ENCODE data around the gene SBNO2.
A peak's percentile ranks its signal among the peaks of the same experiment; 100 is the strongest.

SBNO2 gene

GRCh38 chr19:1166872-1167573, 7.0 kb downstream of the SBNO2 start:
- Histone ChIP-seq H3K4me1 (ENCODE audit: insufficient read depth, insufficient read length) (peaks cover 67% of the 10 kb centered on the region), H3K9me3 (ENCODE audit: insufficient read depth, low read length) (no peaks in the 10 kb centered on the region), H3K9ac (ENCODE audit: insufficient read length, low read depth) (peak overlapping the region; percentile 56), H3K36me3 (ENCODE audit: insufficient read depth, insufficient read length, low read length) (peaks cover 81% of the 10 kb centered on the region), H3K4me3 (ENCODE audit: insufficient read length, low read depth) (no peak overlapping the region), H3K27me3 (ENCODE audit: insufficient read depth, insufficient read length) (no peaks in the 10 kb centered on the region)
- TF ChIP-seq SUZ12 (IDR thresholded peaks at IDR 0.05; ENCODE audit: extremely low read depth, insufficient read depth, insufficient read length): no peak
- no peak for TF ChIP-seq YY1 (IDR thresholded peaks at IDR 0.05; ENCODE audit: insufficient read depth, insufficient read length)
- no peak for TF ChIP-seq ZNF274 (IDR thresholded peaks at IDR 0.05; ENCODE audit: low read depth, low read length)
- no peak for DNase-seq (ENCODE audit: low read depth, low spot score)

- Histone ChIP-seq H3K27me3 (ENCODE audit: insufficient read depth, insufficient read length) (no peaks in the 10 kb centered on the region), H3K9ac (ENCODE audit: insufficient read length, low read depth) (no peak overlapping the region), H3K4me3 (ENCODE audit: insufficient read length, low read depth) (no peak overlapping the region), H3K4me1 (ENCODE audit: insufficient read depth, insufficient read length) (peaks cover 54% of the 10 kb centered on the region), H3K36me3 (ENCODE audit: insufficient read depth, insufficient read length, low read length) (peaks cover 71% of the 10 kb centered on the region), H3K9me3 (ENCODE audit: insufficient read depth, low read length) (no peaks in the 10 kb centered on the region)
- no peak for TF ChIP-seq YY1 (IDR thresholded peaks at IDR 0.05; ENCODE audit: insufficient read depth, insufficient read length)
- TF ChIP-seq ZNF274 (IDR thresholded peaks at IDR 0.05; ENCODE audit: low read depth, low read length): no peak
- no peak for TF ChIP-seq SUZ12 (IDR thresholded peaks at IDR 0.05; ENCODE audit: extremely low read depth, insufficient read depth, insufficient read length)
- no peak for DNase-seq (ENCODE audit: low read depth, low spot score)
These were observed 9.2 kb downstream of the SBNO2 start for GRCh38 chr19:1164684-1165531.

GRCh38 chr19:1163934-1164683, 10.0 kb downstream of the SBNO2 start:
- no peak for DNase-seq (ENCODE audit: low read depth, low spot score)
- no peak overlapping the region for H3K9ac ChIP-seq (ENCODE audit: insufficient read length, low read depth)
- no peaks in the 10 kb centered on the region for H3K27me3 ChIP-seq (ENCODE audit: insufficient read depth, insufficient read length)
- H3K36me3 ChIP-seq (ENCODE audit: insufficient read depth, insufficient read length, low read length): peaks cover 65% of the 10 kb centered on the region
- no peaks in the 10 kb centered on the region for H3K9me3 ChIP-seq (ENCODE audit: insufficient read depth, low read length)
- no peak for TF ChIP-seq YY1 (IDR thresholded peaks at IDR 0.05; ENCODE audit: insufficient read depth, insufficient read length)
- TF ChIP-seq SUZ12 (IDR thresholded peaks at IDR 0.05; ENCODE audit: extremely low read depth, insufficient read depth, insufficient read length): no peak
- no peak for TF ChIP-seq ZNF274 (IDR thresholded peaks at IDR 0.05; ENCODE audit: low read depth, low read length)
- H3K4me3 ChIP-seq (ENCODE audit: insufficient read length, low read depth): no peak overlapping the region
- peaks cover 47% of the 10 kb centered on the region for H3K4me1 ChIP-seq (ENCODE audit: insufficient read depth, insufficient read length)

GRCh38 chr19:1163283-1163933, 10.7 kb downstream of the SBNO2 start:
- no peak overlapping the region for H3K4me3 ChIP-seq (ENCODE audit: insufficient read length, low read depth)
- no peak for TF ChIP-seq YY1 (IDR thresholded peaks at IDR 0.05; ENCODE audit: insufficient read depth, insufficient read length)
- no peak for TF ChIP-seq SUZ12 (IDR thresholded peaks at IDR 0.05; ENCODE audit: extremely low read depth, insufficient read depth, insufficient read length)
- no peak for TF ChIP-seq ZNF274 (IDR thresholded peaks at IDR 0.05; ENCODE audit: low read depth, low read length)
- H3K4me1 ChIP-seq (ENCODE audit: insufficient read depth, insufficient read length): peaks cover 41% of the 10 kb centered on the region
- no peaks in the 10 kb centered on the region for H3K27me3 ChIP-seq (ENCODE audit: insufficient read depth, insufficient read length)
- H3K9ac ChIP-seq (ENCODE audit: insufficient read length, low read depth): no peak overlapping the region
- peaks cover 67% of the 10 kb centered on the region for H3K36me3 ChIP-seq (ENCODE audit: insufficient read depth, insufficient read length, low read length)
- DNase-seq (ENCODE audit: low read depth, low spot score): no peak
- H3K9me3 ChIP-seq (ENCODE audit: insufficient read depth, low read length): no peaks in the 10 kb centered on the region

DNA sequence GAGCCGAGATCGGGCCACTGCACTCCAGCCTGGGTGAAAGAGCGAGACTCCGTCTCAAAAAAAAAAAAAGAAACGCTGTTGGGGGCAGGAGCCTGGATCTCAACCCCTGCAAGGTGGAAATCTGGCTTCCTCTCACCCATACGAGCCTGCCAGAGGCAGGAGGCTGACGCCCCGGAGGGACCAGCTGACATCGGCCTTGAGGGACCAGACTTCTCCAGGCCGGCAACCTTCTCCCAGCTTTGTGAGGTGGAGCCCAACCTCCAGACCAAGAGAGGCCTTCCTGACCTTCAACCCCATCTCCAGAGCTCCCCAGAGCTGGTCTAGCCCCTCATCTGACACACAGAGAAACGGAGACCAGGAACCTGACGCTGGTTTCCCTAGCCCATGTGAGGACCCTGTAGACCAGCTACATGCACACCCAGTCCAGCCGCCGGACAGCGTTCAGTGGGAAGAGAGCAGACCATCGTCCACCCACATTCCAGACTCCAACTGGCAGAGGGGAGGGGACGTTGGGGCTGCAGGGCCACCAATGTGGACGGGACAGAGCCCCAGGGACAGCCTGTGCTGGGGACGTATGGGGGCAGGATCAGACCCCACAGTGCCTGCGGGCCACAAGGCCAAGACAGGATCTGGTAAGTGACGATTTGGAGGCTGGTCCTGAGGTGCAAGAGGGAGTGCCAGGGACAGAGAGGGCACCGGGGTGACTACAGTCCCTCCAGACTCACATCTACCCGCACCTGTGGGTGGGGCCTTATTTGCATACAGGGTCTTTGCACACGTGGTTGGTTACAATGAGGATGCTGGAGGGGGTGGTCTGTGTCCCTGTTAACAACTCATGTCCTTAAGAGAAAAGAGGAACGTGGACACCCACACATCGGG, 11.4 kb downstream of the SBNO2 start:
- no peak overlapping the region for H3K4me3 ChIP-seq (ENCODE audit: insufficient read length, low read depth)
- peaks cover 67% of the 10 kb centered on the region for H3K36me3 ChIP-seq (ENCODE audit: insufficient read depth, insufficient read length, low read length)
- H3K4me1 ChIP-seq (ENCODE audit: insufficient read depth, insufficient read length): peaks cover 40% of the 10 kb centered on the region
- H3K9me3 ChIP-seq (ENCODE audit: insufficient read depth, low read length): no peaks in the 10 kb centered on the region
- no peak for DNase-seq (ENCODE audit: low read depth, low spot score)
- TF ChIP-seq SUZ12 (IDR thresholded peaks at IDR 0.05; ENCODE audit: extremely low read depth, insufficient read depth, insufficient read length): no peak
- no peak for TF ChIP-seq ZNF274 (IDR thresholded peaks at IDR 0.05; ENCODE audit: low read depth, low read length)
- TF ChIP-seq YY1 (IDR thresholded peaks at IDR 0.05; ENCODE audit: insufficient read depth, insufficient read length): no peak
- H3K9ac ChIP-seq (ENCODE audit: insufficient read length, low read depth): no peak overlapping the region
- no peaks in the 10 kb centered on the region for H3K27me3 ChIP-seq (ENCODE audit: insufficient read depth, insufficient read length)

- H3K9me3 ChIP-seq (ENCODE audit: insufficient read depth, low read length): no peaks in the 10 kb centered on the region
- H3K4me3 ChIP-seq (ENCODE audit: insufficient read length, low read depth): no peak overlapping the region
- no peak for DNase-seq (ENCODE audit: low read depth, low spot score)
- peak overlapping the region; percentile 32 for H3K9ac ChIP-seq (ENCODE audit: insufficient read length, low read depth)
- H3K4me1 ChIP-seq (ENCODE audit: insufficient read depth, insufficient read length): peaks cover 31% of the 10 kb centered on the region
- no peaks in the 10 kb centered on the region for H3K27me3 ChIP-seq (ENCODE audit: insufficient read depth, insufficient read length)
- TF ChIP-seq ZNF274 (IDR thresholded peaks at IDR 0.05; ENCODE audit: low read depth, low read length) (no peak), SUZ12 (IDR thresholded peaks at IDR 0.05; ENCODE audit: extremely low read depth, insufficient read depth, insufficient read length) (no peak), YY1 (IDR thresholded peaks at IDR 0.05; ENCODE audit: insufficient read depth, insufficient read length) (no peak)
- peaks cover 60% of the 10 kb centered on the region for H3K36me3 ChIP-seq (ENCODE audit: insufficient read depth, insufficient read length, low read length)
These were observed 12.4 kb downstream of the SBNO2 start for GRCh38 chr19:1161716-1162115.

Data from NT2/D1 (cell line).